MG63 (cell line): ENCODE measurements around the gene ACOT7. TPM values are rescaled to one million over a fixed set of nuclear protein-coding genes. Genes with fewer than 3 reads are reported as not detected.
"Not testable (repeated sequence)": the region's sequence is repeated elsewhere in the genome, so short reads cannot be mapped to it uniquely, and the experiment has no call there.

Experiments used
- DNase-seq: peaks from one replicate; pipeline ENCODE4 v3.0.0-alpha.2; 2020
- H3K27me3 ChIP-seq: fragments of 250-450 bp; sonication (Bioruptor Pico); 2 replicates; pipeline ENCODE4 v1.5.1; 2020; ENCODE audit warnings: mild to moderate bottlenecking, moderate library complexity
- H3K36me3 ChIP-seq: fragments of 250-450 bp; sonication (Bioruptor Pico); 2 replicates; pipeline ENCODE4 v1.5.1; 2020; ENCODE audit warnings: mild to moderate bottlenecking, moderate library complexity
- H3K4me3 ChIP-seq: fragments of 250-450 bp; sonication (Bioruptor Pico); 2 replicates; pipeline ENCODE4 v1.5.1; 2020; ENCODE audit warnings: mild to moderate bottlenecking, moderate library complexity
- H3K9me3 ChIP-seq: fragments of 250-450 bp; sonication (Bioruptor Pico); 2 replicates; pipeline ENCODE4 v1.5.1; 2020; ENCODE audit warnings: mild to moderate bottlenecking, moderate library complexity
- total RNA-seq: library from RNA; depleted of rRNA; stranded (reverse); fragments of >200 nt; shearing (Covaris generic); gene quantifications from 2 replicates; pipeline ENCODE4 v1.2.3, GENCODE V29; 2014; ENCODE audit warnings: low replicate concordance

Gene ACOT7
- total RNA-seq, 1 experiment from 2014 or later: 91.4 TPM

- Histone ChIP-seq H3K36me3 (no peaks in the 10 kb centered on the region), H3K4me3 (no peak overlapping the region), H3K27me3 (peaks cover 7% of the 10 kb centered on the region; the same call in 1 of the 2 replicates), H3K9me3 (no peaks in the 10 kb centered on the region)
- DNase-seq: peak; percentile 38
These were observed 20.9 kb upstream of the ACOT7 start for GRCh38 chr1:6414443-6414844.

- Histone ChIP-seq H3K36me3 (no peaks in the 10 kb centered on the region), H3K9me3 (no peaks in the 10 kb centered on the region), H3K27me3 (peaks cover 7% of the 10 kb centered on the region; the same call in 1 of the 2 replicates), H3K4me3 (no peak overlapping the region)
- DNase-seq: no peak
These were observed 19.3 kb upstream of the ACOT7 start for GRCh38 chr1:6412896-6413295.

GRCh38 chr1:6410248-6410893 is 16.8 kb upstream of the ACOT7 start:
- no peaks in the 10 kb centered on the region for H3K36me3 ChIP-seq
- H3K4me3 ChIP-seq: no peak overlapping the region
- H3K27me3 ChIP-seq: peaks cover 7% of the 10 kb centered on the region; the same call in 1 of the 2 replicates
- DNase-seq: no peak
- H3K9me3 ChIP-seq: no peaks in the 10 kb centered on the region

- no peak for DNase-seq
- H3K36me3 ChIP-seq: no peaks in the 10 kb centered on the region
- H3K9me3 ChIP-seq: no peaks in the 10 kb centered on the region
- H3K27me3 ChIP-seq: peaks cover 3% of the 10 kb centered on the region; the same call in 1 of the 2 replicates
- H3K4me3 ChIP-seq: no peak overlapping the region
These were observed 16.2 kb upstream of the ACOT7 start for GRCh38 chr1:6409733-6410132.

GRCh38 chr1:6409053-6409452 is 15.5 kb upstream of the ACOT7 start:
- H3K27me3 ChIP-seq: no peaks in the 10 kb centered on the region
- no peak overlapping the region for H3K4me3 ChIP-seq
- no peaks in the 10 kb centered on the region for H3K36me3 ChIP-seq
- no peak for DNase-seq
- H3K9me3 ChIP-seq: no peaks in the 10 kb centered on the region

- Histone ChIP-seq H3K4me3 (no peak overlapping the region), H3K9me3 (no peaks in the 10 kb centered on the region), H3K36me3 (no peaks in the 10 kb centered on the region), H3K27me3 (no peaks in the 10 kb centered on the region)
- no peak for DNase-seq
These were observed 14.5 kb upstream of the ACOT7 start for GRCh38 chr1:6408023-6408422.

- DNase-seq: no peak
- H3K36me3 ChIP-seq: no peaks in the 10 kb centered on the region
- no peaks in the 10 kb centered on the region for H3K9me3 ChIP-seq
These were observed 8.1 kb upstream of the ACOT7 start for GRCh38 chr1:6401673-6402072.

GRCh38 chr1:6399294-6399693 is 5.7 kb upstream of the ACOT7 start:
- Histone ChIP-seq H3K4me3 (no peak overlapping the region), H3K9me3 (no peaks in the 10 kb centered on the region), H3K36me3 (no peaks in the 10 kb centered on the region), H3K27me3 (no peaks in the 10 kb centered on the region)
- DNase-seq: no peak

More at GRCh38 chr1:6401673-6402072, 8.1 kb upstream of the ACOT7 start:
- no peak overlapping the region for H3K4me3 ChIP-seq
- no peaks in the 10 kb centered on the region for H3K27me3 ChIP-seq

- Histone ChIP-seq H3K27me3 (no peaks in the 10 kb centered on the region), H3K36me3 (no peaks in the 10 kb centered on the region), H3K4me3 (no peak overlapping the region), H3K9me3 (no peaks in the 10 kb centered on the region)
- DNase-seq: no peak
These were observed 4.4 kb upstream of the ACOT7 start for GRCh38 chr1:6397844-6398441.

- H3K36me3 ChIP-seq: no peaks in the 10 kb centered on the region
- H3K4me3 ChIP-seq: no peak overlapping the region
- H3K27me3 ChIP-seq: no peaks in the 10 kb centered on the region
- no peak for DNase-seq
- H3K9me3 ChIP-seq: no peaks in the 10 kb centered on the region
These were observed 3.4 kb upstream of the ACOT7 start for GRCh38 chr1:6396998-6397397.

GRCh38 chr1:6395781-6396244 is 2.2 kb upstream of the ACOT7 start:
- not testable (repeated sequence) for H3K9me3 ChIP-seq, H3K27me3 ChIP-seq, H3K36me3 ChIP-seq, H3K4me3 ChIP-seq, DNase-seq

GRCh38 chr1:6395130-6395529 is 1.6 kb upstream of the ACOT7 start:
- not testable (repeated sequence) for H3K4me3 ChIP-seq, H3K27me3 ChIP-seq, H3K36me3 ChIP-seq, H3K9me3 ChIP-seq, DNase-seq

- no peaks in the 10 kb centered on the region for H3K9me3 ChIP-seq
- H3K36me3 ChIP-seq: no peaks in the 10 kb centered on the region
- peak; percentile 60 for DNase-seq
- no peaks in the 10 kb centered on the region for H3K27me3 ChIP-seq
- H3K4me3 ChIP-seq: peak overlapping the region; percentile 68
These were observed 663 bp downstream of the ACOT7 start for GRCh38 chr1:6392809-6393399.

- Histone ChIP-seq H3K9me3 (no peaks in the 10 kb centered on the region), H3K27me3 (no peaks in the 10 kb centered on the region), H3K36me3 (no peaks in the 10 kb centered on the region), H3K4me3 (peak overlapping the region; percentile 68)
- no peak for DNase-seq
These were observed 1.4 kb downstream of the ACOT7 start for GRCh38 chr1:6391951-6392808.

- no peak for DNase-seq
- Histone ChIP-seq H3K27me3 (no peaks in the 10 kb centered on the region), H3K9me3 (no peaks in the 10 kb centered on the region), H3K36me3 (no peaks in the 10 kb centered on the region), H3K4me3 (no peak overlapping the region)
These were observed 3.6 kb downstream of the ACOT7 start for GRCh38 chr1:6389971-6390370.

- H3K27me3 ChIP-seq: no peaks in the 10 kb centered on the region
- H3K36me3 ChIP-seq: no peaks in the 10 kb centered on the region
- DNase-seq: peak; percentile 32
- H3K9me3 ChIP-seq: no peaks in the 10 kb centered on the region
- no peak overlapping the region for H3K4me3 ChIP-seq
These were observed 7.1 kb downstream of the ACOT7 start for GRCh38 chr1:6386371-6386949.
